A673 (cell line): Measurements from ENCODE around the gene GATB. TPM values are rescaled to one million over a fixed set of nuclear protein-coding genes. Genes with fewer than 3 reads are reported as not detected.

Source experiments
- BruUV-seq: library from RNA; stranded (reverse); fragments of 400-500 nt; replicated peaks from 2 replicates; lab custom pipeline; 2021; lab: Mats Ljungman, UMichigan
- CTCF ChIA-PET: fragments of 300-600 bp; sonication (Branson Sonifier 250); formaldehyde crosslinking; loops from one replicate; lab custom pipeline; 2022; ENCODE audit warnings: antibody characterized with exemption; lab: Charles Lee
- POLR2A ChIA-PET: fragments of 300-600 bp; sonication (Branson Sonifier 250); formaldehyde crosslinking; loops from one replicate; lab custom pipeline; 2022; ENCODE audit warnings: antibody characterized with exemption; ENCODE audit not compliant: low non-redundant PET; lab: Charles Lee
- DNase-seq: peaks from one replicate; pipeline ENCODE4 v3.0.0-alpha.2; 2015; ENCODE audit warnings: low spot score
- H3K27ac ChIP-seq: fragments of 200-600 bp; sonication (generic); 2 replicates; pipeline ENCODE4 v1.5.1; 2016; ENCODE audit warnings: mixed run types, low read depth, mild to moderate bottlenecking, mixed read lengths, antibody characterized with exemption, low read length; ENCODE audit not compliant: poor library complexity, severe bottlenecking
- H3K27me3 ChIP-seq: fragments of 200-600 bp; sonication (generic); replicated peaks from 2 replicates; pipeline ENCODE4 v1.6.1; 2017; ENCODE audit warnings: mixed run types, low read depth, mild to moderate bottlenecking, mixed read lengths, antibody characterized with exemption, low read length; ENCODE audit not compliant: insufficient read depth, poor library complexity
- H3K36me3 ChIP-seq: fragments of 200-600 bp; sonication (generic); 2 replicates; pipeline ENCODE4 v1.6.1; 2016; ENCODE audit warnings: mixed run types, mild to moderate bottlenecking, mixed read lengths, antibody characterized with exemption, low read length; ENCODE audit not compliant: insufficient read depth, poor library complexity, severe bottlenecking
- H3K4me1 ChIP-seq: fragments of 200-600 bp; sonication (generic); 2 replicates; pipeline ENCODE4 v1.6.1; 2017; ENCODE audit warnings: mixed run types, mild to moderate bottlenecking, mixed read lengths, antibody characterized with exemption, low read length; ENCODE audit not compliant: insufficient read depth, poor library complexity, severe bottlenecking
- H3K4me3 ChIP-seq: fragments of 200-600 bp; sonication (generic); 2 replicates; pipeline ENCODE4 v1.5.1; 2016; ENCODE audit warnings: low read depth, mixed run types, mild to moderate bottlenecking, mixed read lengths, low read length; ENCODE audit not compliant: poor library complexity, severe bottlenecking
- H3K9me3 ChIP-seq: fragments of 200-600 bp; sonication (generic); 2 replicates; pipeline ENCODE4 v1.6.1; 2016; ENCODE audit warnings: mixed run types, low read depth, mild to moderate bottlenecking, mixed read lengths, antibody characterized with exemption, low read length; ENCODE audit not compliant: poor library complexity, severe bottlenecking
- CTCF ChIP-seq: fragments of 300-800, 200-600 bp; sonication (generic); conservative IDR thresholded peaks from 2 replicates; pipeline ENCODE4 v1.5.1; 2017; ENCODE audit warnings: low read depth, mild to moderate bottlenecking, antibody characterized with exemption, low read length, moderate library complexity, mixed read lengths
- EZH2 ChIP-seq: fragments of 200-600 bp; sonication (generic); IDR thresholded peaks from 2 replicates; pipeline ENCODE4 v1.6.1; 2017; ENCODE audit warnings: borderline replicate concordance, low read depth, mild to moderate bottlenecking, mixed read lengths, antibody characterized with exemption, low read length; ENCODE audit not compliant: poor library complexity, severe bottlenecking
- intact Hi-C: fragments of 100-400 bp; cut with micrococcal nuclease; formaldehyde crosslinking; loops from one replicate; pipeline ENCODE4 v1.10.0; 2022; ENCODE audit not compliant: unreplicated experiment
- total RNA-seq: library from RNA; stranded (reverse); gene quantifications from 2 replicates; pipeline ENCODE4 v1.2.3, GENCODE V29; 2021

GATB gene
- total RNA-seq, 1 experiment from 2014 or later, result 23.8 TPM

GRCh38 chr4:151785484-151786157 is 24.8 kb upstream of the GATB start:
- ChIA-PET CTCF (no interaction called here), POLR2A (no interaction called here)
- intact Hi-C loops, result no loop called here
- no peak for TF ChIP-seq EZH2
- TF ChIP-seq CTCF, result no peak
- no peaks in the 10 kb centered on the region for H3K4me1 ChIP-seq
- H3K27ac ChIP-seq, result no peak overlapping the region
- BruUV-seq, result no TSS peak
- no peaks in the 10 kb centered on the region for H3K36me3 ChIP-seq
- H3K4me3 ChIP-seq, result no peak overlapping the region
- no peaks in the 10 kb centered on the region for H3K9me3 ChIP-seq
- H3K27me3 ChIP-seq, result peaks cover 33% of the 10 kb centered on the region
- no peak for DNase-seq

- Histone ChIP-seq H3K9me3 (no peaks in the 10 kb centered on the region), H3K4me3 (no peak overlapping the region), H3K4me1 (no peaks in the 10 kb centered on the region), H3K36me3 (no peaks in the 10 kb centered on the region), H3K27me3 (peaks cover 39% of the 10 kb centered on the region), H3K27ac (no peak overlapping the region)
- ChIA-PET CTCF (no interaction called here), POLR2A (no interaction called here)
- no TSS peak for BruUV-seq
- no peak for DNase-seq
- no peak for TF ChIP-seq EZH2
- intact Hi-C loops, result no loop called here
Observed at GRCh38 chr4:151784706-151785105, 23.9 kb upstream of the GATB start.

DNA sequence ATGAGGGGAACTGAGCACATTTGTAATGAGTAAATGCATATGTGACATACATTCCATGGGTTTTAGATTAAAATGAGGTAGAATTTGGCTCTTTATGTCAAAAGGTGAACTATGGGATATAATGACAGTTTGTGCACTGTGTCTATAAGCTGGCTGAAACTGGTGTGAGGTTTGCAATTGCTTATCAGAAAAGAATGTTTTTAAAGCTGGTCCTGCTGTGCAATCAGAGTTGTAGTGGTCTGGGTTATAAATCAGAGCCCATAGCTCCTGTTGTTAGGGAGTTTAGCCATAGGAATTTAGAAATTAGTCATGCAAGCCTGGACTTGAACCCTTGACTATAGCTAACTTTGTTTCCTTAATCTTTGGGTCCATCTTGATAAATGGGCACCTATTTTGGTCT is 23.1 kb upstream of the GATB start:
- no TSS peak for BruUV-seq
- Histone ChIP-seq H3K4me1 (no peaks in the 10 kb centered on the region), H3K27ac (no peak overlapping the region), H3K27me3 (peaks cover 46% of the 10 kb centered on the region), H3K9me3 (no peaks in the 10 kb centered on the region), H3K36me3 (no peaks in the 10 kb centered on the region), H3K4me3 (no peak overlapping the region)
- ChIA-PET CTCF (no interaction called here), POLR2A (no interaction called here)
- no peak for TF ChIP-seq EZH2
- TF ChIP-seq CTCF, result no peak
- no peak for DNase-seq
- intact Hi-C loops, result no loop called here

DNA sequence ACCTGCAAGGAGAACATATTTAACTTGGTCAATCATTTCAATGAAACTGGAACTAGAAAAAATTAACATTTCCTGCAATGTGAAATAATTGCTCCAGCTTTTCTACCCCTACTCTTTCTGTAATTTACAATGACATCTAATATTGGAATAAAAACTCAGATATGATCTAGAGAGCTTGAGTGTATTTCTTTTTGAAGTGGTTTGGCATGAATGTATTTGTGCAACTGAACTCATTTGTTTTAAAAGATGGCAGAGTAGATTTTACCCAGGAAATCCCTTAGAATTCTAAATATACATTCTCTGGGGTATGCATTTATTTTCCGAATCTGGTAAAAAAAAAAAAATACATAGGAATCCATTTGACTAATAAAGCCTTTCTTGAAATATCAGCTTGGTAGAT is 21.5 kb upstream of the GATB start:
- no peak for TF ChIP-seq CTCF
- TF ChIP-seq EZH2, result no peak
- intact Hi-C loops, result no loop called here
- no peaks in the 10 kb centered on the region for H3K9me3 ChIP-seq
- BruUV-seq, result no TSS peak
- H3K27ac ChIP-seq, result no peak overlapping the region
- no peak overlapping the region for H3K4me3 ChIP-seq
- H3K27me3 ChIP-seq, result peaks cover 43% of the 10 kb centered on the region
- no peak for DNase-seq
- no peaks in the 10 kb centered on the region for H3K4me1 ChIP-seq
- ChIA-PET CTCF (no interaction called here), POLR2A (no interaction called here)
- no peaks in the 10 kb centered on the region for H3K36me3 ChIP-seq
